SK-N-SH (cell line): ENCODE results near the gene UNKL. TPM values are rescaled to one million over a fixed set of nuclear protein-coding genes. Genes with fewer than 3 reads are reported as not detected.

Experiments used
- CTCF ChIA-PET: fragments of 300-600, 350-600 bp; formaldehyde crosslinking; extraction: SDS; loops from one replicate; lab custom pipeline; 2021; lab: Yijun Ruan, JAX
- POLR2A ChIA-PET: fragments of 350-600 bp; sonication (Branson Sonifier 250); formaldehyde crosslinking; extraction: SDS; loops from one replicate; lab custom pipeline; 2020; ENCODE audit warnings: antibody characterized with exemption, inconsistent platforms; lab: Yijun Ruan, JAX
- DNase-seq: peaks from one replicate; pipeline ENCODE4 v3.0.0; 2012
- H2AFZ ChIP-seq: fragments of 200-600 bp; sonication (generic); 2 replicates; pipeline ENCODE4 v1.8.1; 2016; ENCODE audit warnings: antibody characterized with exemption, mild to moderate bottlenecking, low read depth
- H3F3A ChIP-seq: fragments of 200-600 bp; sonication (generic); replicated peaks from 2 replicates; pipeline ENCODE3; 2016; ENCODE audit warnings: antibody characterized with exemption, mild to moderate bottlenecking; ENCODE audit not compliant: insufficient read depth
- H3K27ac ChIP-seq, 2 experiments: fragments of 200-500 bp in 1 of 2; fragments of 200-600 bp in 1 of 2; sonication (Bioruptor generic) in 1 of 2; sonication (generic), shearing (Covaris generic) in 1 of 2; 2 replicates each; pipeline versions ENCODE4 v1.5.1 to v1.6.1; 2014 to 2016; ENCODE audit warnings: low read depth in 2 of 2, inconsistent platforms in 1 of 2, low read length in 1 of 2, mild to moderate bottlenecking in 1 of 2, mixed read lengths in 1 of 2
- H3K27me3 ChIP-seq: fragments of 200-600 bp; sonication (generic), shearing (Covaris generic); 2 replicates; pipeline ENCODE4 v1.6.1; 2016; ENCODE audit warnings: mixed run types; ENCODE audit not compliant: insufficient read depth
- H3K36me3 ChIP-seq, 2 experiments: fragments of 200-500 bp in 1 of 2; fragments of 200-600 bp in 1 of 2; sonication (Bioruptor generic) in 1 of 2; sonication (generic) in 1 of 2; replicated peaks in 1 of 2; 2 replicates each; pipeline versions ENCODE3 to v1.5.1; 2014 to 2016; ENCODE audit warnings: low read length in 1 of 2, mild to moderate bottlenecking in 1 of 2; ENCODE audit not compliant: insufficient read depth in 2 of 2, control insufficient read depth in 1 of 2
- H3K4me1 ChIP-seq, 2 experiments: fragments of 200-500 bp in 1 of 2; fragments of 200-600 bp in 1 of 2; sonication (Bioruptor generic) in 1 of 2; sonication (generic), shearing (Covaris generic) in 1 of 2; 2 replicates each; pipeline versions ENCODE4 v1.5.1 to v1.6.1; 2014 to 2016; ENCODE audit warnings: low read depth in 1 of 2, low read length in 1 of 2, mixed run types in 1 of 2; ENCODE audit not compliant: insufficient read depth in 2 of 2, control insufficient read depth in 1 of 2
- H3K4me2 ChIP-seq: fragments of 200-600 bp; sonication (generic), shearing (Covaris generic); 2 replicates; pipeline ENCODE4 v1.6.1; 2017; ENCODE audit warnings: mixed run types
- H3K4me3 ChIP-seq, 2 experiments: fragments of 200-500 bp in 1 of 2; fragments of 200-600 bp in 1 of 2; sonication (Bioruptor generic) in 1 of 2; sonication (generic), shearing (Covaris generic) in 1 of 2; 2 replicates each; pipeline versions ENCODE4 v1.5.1 to v1.8.1; 2014 to 2016; ENCODE audit warnings: low read depth in 2 of 2, inconsistent platforms in 1 of 2, low read length in 1 of 2, mild to moderate bottlenecking in 1 of 2, mixed read lengths in 1 of 2, moderate library complexity in 1 of 2
- H3K79me2 ChIP-seq: fragments of 200-600 bp; sonication (generic); 2 replicates; pipeline ENCODE4 v1.8.1; 2017; ENCODE audit warnings: mild to moderate bottlenecking; ENCODE audit not compliant: insufficient read depth
- H3K9ac ChIP-seq: fragments of 200-600 bp; sonication (generic); 2 replicates; pipeline ENCODE4 v1.6.1; 2017; ENCODE audit warnings: mixed run types
- H3K9me2 ChIP-seq: fragments of 200-600 bp; sonication (generic); 2 replicates; pipeline ENCODE4 v1.6.1; 2017; ENCODE audit warnings: mixed run types
- H3K9me3 ChIP-seq: fragments of 200-600 bp; sonication (generic); 2 replicates; pipeline ENCODE4 v1.6.1; 2017; ENCODE audit warnings: mixed run types, mild to moderate bottlenecking, moderate library complexity
- H4K20me1 ChIP-seq: fragments of 200-600 bp; sonication (generic); 2 replicates; pipeline ENCODE4 v1.6.1; 2017; ENCODE audit warnings: mild to moderate bottlenecking, mixed run types; ENCODE audit not compliant: insufficient read depth
- ELF1 ChIP-seq: IDR thresholded peaks from 2 replicates; pipeline ENCODE4 v1.4.0; 2012
- EP300 ChIP-seq, 2 experiments: IDR thresholded peaks; 2 replicates each; pipeline versions ENCODE4 v1.4.0 to v1.6.1; 2012; ENCODE audit warnings: borderline replicate concordance in 1 of 2, low read depth in 1 of 2, low read length in 1 of 2
- FOXM1 ChIP-seq: IDR thresholded peaks from 2 replicates; pipeline ENCODE4 v1.4.0; 2012; ENCODE audit warnings: low read depth, mild to moderate bottlenecking
- GABPA ChIP-seq: IDR thresholded peaks from 2 replicates; pipeline ENCODE4 v1.4.0; 2012; ENCODE audit warnings: low read depth, mild to moderate bottlenecking
- IRF3 ChIP-seq: fragments of 150-350 bp; IDR thresholded peaks from 2 replicates; pipeline ENCODE4 v1.6.1; 2016; ENCODE audit warnings: mild to moderate bottlenecking, low read depth, low read length
- JUND ChIP-seq: IDR thresholded peaks from 2 replicates; pipeline ENCODE4 v1.4.0; 2012
- MXI1 ChIP-seq: IDR thresholded peaks from 2 replicates; pipeline ENCODE4 v1.6.1; 2012; ENCODE audit warnings: mild to moderate bottlenecking, low read depth, low read length, improper control_type of control experiment
- NRF1 ChIP-seq: IDR thresholded peaks from 2 replicates; pipeline ENCODE4 v1.6.1; 2012; ENCODE audit warnings: low read depth, mild to moderate bottlenecking, low read length
- POLR2AphosphoS5 ChIP-seq: IDR thresholded peaks from 2 replicates; pipeline ENCODE4 v1.6.1; 2012; ENCODE audit warnings: low read depth, low read length
- RAD21 ChIP-seq: IDR thresholded peaks from 2 replicates; pipeline ENCODE4 v1.6.1; 2012; ENCODE audit warnings: mild to moderate bottlenecking, low read length
- RCOR1 ChIP-seq: fragments of 150-350 bp; IDR thresholded peaks from 2 replicates; pipeline ENCODE4 v1.6.1; 2017; ENCODE audit warnings: antibody characterized with exemption, low read length
- RFX5 ChIP-seq: IDR thresholded peaks from 2 replicates; pipeline ENCODE4 v1.6.1; 2012; ENCODE audit warnings: mild to moderate bottlenecking, improper control_type of control experiment, low read length
- SMC3 ChIP-seq: IDR thresholded peaks from 2 replicates; pipeline ENCODE4 v1.6.1; 2012; ENCODE audit warnings: low read depth, low read length, improper control_type of control experiment
- TAF1 ChIP-seq: IDR thresholded peaks from 2 replicates; pipeline ENCODE4 v1.6.1; 2012; ENCODE audit warnings: low read depth, mild to moderate bottlenecking, low read length, moderate library complexity, borderline replicate concordance
- TCF12 ChIP-seq: IDR thresholded peaks from 2 replicates; pipeline ENCODE4 v1.4.0; 2012
- USF1 ChIP-seq: IDR thresholded peaks from 2 replicates; pipeline ENCODE4 v1.4.0; 2012; ENCODE audit warnings: low read depth, borderline replicate concordance
- USF2 ChIP-seq: fragments of 150-350 bp; IDR thresholded peaks from 2 replicates; pipeline ENCODE4 v1.6.1; 2017; ENCODE audit warnings: antibody characterized with exemption, low read length, low read depth, borderline replicate concordance
- ZBTB33 ChIP-seq: IDR thresholded peaks from 2 replicates; pipeline ENCODE4 v1.4.0; 2012; ENCODE audit warnings: low read depth, borderline replicate concordance
- WGBS: methylation state at CpG from one replicate; pipeline ENCODE4 v1.1.6; 2017; ENCODE audit warnings: low lambda C conversion rate; 5-methylcytosine and 5-hydroxymethylcytosine counted together
- polyA plus RNA-seq, 3 experiments: library from polyadenylated mRNA; depleted of rRNA; stranded (reverse); fragments of >200 nt; gene quantifications; 2 replicates each; pipeline ENCODE4 v1.2.3, GENCODE V29; 2012

The UNKL gene
- polyA plus RNA-seq, 1 of the 3 experiments (the other 2 are of a cell fraction): 16.4 TPM

GRCh38 chr16:1424028-1424427 is 9.5 kb upstream of the UNKL start:
- peaks cover 4% of the 10 kb centered on the region for H3F3A ChIP-seq
- no peak overlapping the region for H2AFZ ChIP-seq
- H3K79me2 ChIP-seq: peaks cover 19% of the 10 kb centered on the region
- H3K36me3 ChIP-seq: no peaks in the 10 kb centered on the region
- no peaks in the 10 kb centered on the region for H4K20me1 ChIP-seq
- CTCF ChIA-PET: no interaction called here
- no peak for DNase-seq
- H3K27me3 ChIP-seq: no peaks in the 10 kb centered on the region
- H3K9me3 ChIP-seq: no peaks in the 10 kb centered on the region
- 81% methylated on average over 12 of the region's 12 CpGs for WGBS
- no peak overlapping the region for H3K4me3 ChIP-seq
- no peak for TF ChIP-seq USF1
- TF ChIP-seq MXI1: no peak
- no peak for TF ChIP-seq ZBTB33
- TF ChIP-seq TAF1: no peak
- no peak for TF ChIP-seq SMC3
- no peak for TF ChIP-seq GABPA
- no peak for TF ChIP-seq JUND
- no peak for TF ChIP-seq EP300 (IDR thresholded peaks at IDR 0.05; ENCODE audit: borderline replicate concordance in 1 of 2, low read depth in 1 of 2, low read length in 1 of 2)
- TF ChIP-seq TCF12: no peak
- TF ChIP-seq FOXM1: no peak
- TF ChIP-seq, all 33 proteins: peak for 0
- Histone ChIP-seq H3K27ac (no peak overlapping the region), H3K4me1 (peaks cover 0 to 4% of the 10 kb centered on the region in 2 experiments; a peak in 3 of 4 replicates), H3K4me2 (no peak overlapping the region), H3K9me2 (no peaks in the 10 kb centered on the region), H3K9ac (no peak overlapping the region)
- POLR2A ChIA-PET: no interaction called here

- Histone ChIP-seq H3K79me2 (peaks cover 38% of the 10 kb centered on the region), H3F3A (peaks cover 8% of the 10 kb centered on the region), H3K4me2 (no peak overlapping the region), H4K20me1 (no peaks in the 10 kb centered on the region), H3K27me3 (no peaks in the 10 kb centered on the region), H3K9ac (no peak overlapping the region), H3K9me3 (no peaks in the 10 kb centered on the region), H3K9me2 (no peaks in the 10 kb centered on the region), H3K4me3 (no peak overlapping the region), H3K4me1 (peaks cover 0 to 4% of the 10 kb centered on the region in 2 experiments; a peak in 3 of 4 replicates), H3K36me3 (peaks cover 0 to 3% of the 10 kb centered on the region in 2 experiments), H3K27ac (no peak overlapping the region), H2AFZ (no peak overlapping the region)
- 87% methylated on average over 10 of the region's 10 CpGs for WGBS
- ChIA-PET POLR2A (interaction anchor here (1.8 kb wide), 1 partner anchor 22 kb away, joined by 6 read pairs; the partner anchor contains the start of gene CCDC154), CTCF (interaction anchor here (1.2 to 1.7 kb wide), 3 partner anchors 8 to 11 kb away, joined by 3 to 4 read pairs (median 3); no protein-coding TSS in a partner anchor)
- DNase-seq: no peak
- TF ChIP-seq RCOR1 (no peak), POLR2AphosphoS5 (no peak), JUND (no peak), ELF1 (no peak), EP300 (IDR thresholded peaks at IDR 0.05; ENCODE audit: borderline replicate concordance in 1 of 2, low read depth in 1 of 2, low read length in 1 of 2) (no peak), RAD21 (no peak), RFX5 (no peak), GABPA (no peak), USF1 (no peak), IRF3 (no peak), USF2 (no peak), NRF1 (no peak)
Measured at GRCh38 chr16:1422076-1422475, 7.6 kb upstream of the UNKL start.
